HG03060 (cell line): ENCODE data around the gene CELSR2.

ENCODE experiments used
- ATAC-seq: cut with Tn5 transposase; IDR thresholded peaks from one replicate; pipeline ENCODE4 v1.9.1; 2021; ENCODE audit warnings: low read depth, moderate number of reproducible peaks; ENCODE audit not compliant: unreplicated experiment

The CELSR2 gene

DNA sequence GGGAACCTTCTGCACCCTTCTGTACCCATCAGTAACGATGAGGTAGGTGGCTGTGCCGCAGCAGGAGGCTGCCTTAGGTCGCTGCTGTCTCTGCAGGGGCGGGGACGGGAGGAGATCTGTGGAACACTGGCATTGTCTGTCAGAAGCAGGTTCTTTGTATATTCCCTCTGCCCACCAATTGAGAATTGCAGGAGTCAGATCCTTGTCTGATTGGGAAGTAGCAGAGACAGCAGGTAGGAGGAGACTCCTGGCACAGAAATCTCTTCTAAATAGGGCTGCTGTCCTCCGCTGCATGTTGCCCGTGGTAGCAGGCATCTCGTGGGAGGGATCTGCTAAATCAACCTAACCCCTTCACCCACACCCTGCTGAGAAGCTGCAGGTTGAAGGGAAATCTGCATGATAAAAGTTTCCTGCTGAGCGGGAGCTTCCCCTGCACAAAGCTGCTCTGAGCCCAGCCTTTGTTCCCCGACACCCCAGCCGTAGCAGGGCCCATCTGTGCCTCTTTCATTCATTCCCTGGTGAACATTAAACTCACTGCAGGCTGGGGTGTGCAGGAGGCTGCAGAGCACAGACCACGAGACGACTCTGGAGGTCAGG is 19.7 kb upstream of the CELSR2 start:
- ATAC-seq: no peak

DNA sequence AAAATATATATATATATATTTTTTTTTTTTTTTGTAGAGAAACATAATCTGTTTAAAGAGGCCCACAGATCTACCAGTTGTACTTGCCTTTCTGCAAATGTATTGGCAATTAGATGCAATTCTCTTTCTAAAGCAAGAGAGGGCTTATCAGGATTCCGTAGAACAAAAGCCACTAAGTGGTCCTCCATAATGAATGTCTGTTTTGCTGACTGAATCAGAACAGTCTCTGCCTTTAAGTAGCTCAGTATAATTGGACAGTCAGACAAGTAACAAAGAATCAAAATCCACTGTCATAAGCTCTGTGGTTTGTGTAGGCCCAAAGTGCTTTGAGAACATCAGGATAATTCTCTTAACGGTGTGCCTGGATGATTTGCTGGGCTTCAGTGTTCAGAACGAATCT is 18.3 kb upstream of the CELSR2 start:
- no peak for ATAC-seq

DNA sequence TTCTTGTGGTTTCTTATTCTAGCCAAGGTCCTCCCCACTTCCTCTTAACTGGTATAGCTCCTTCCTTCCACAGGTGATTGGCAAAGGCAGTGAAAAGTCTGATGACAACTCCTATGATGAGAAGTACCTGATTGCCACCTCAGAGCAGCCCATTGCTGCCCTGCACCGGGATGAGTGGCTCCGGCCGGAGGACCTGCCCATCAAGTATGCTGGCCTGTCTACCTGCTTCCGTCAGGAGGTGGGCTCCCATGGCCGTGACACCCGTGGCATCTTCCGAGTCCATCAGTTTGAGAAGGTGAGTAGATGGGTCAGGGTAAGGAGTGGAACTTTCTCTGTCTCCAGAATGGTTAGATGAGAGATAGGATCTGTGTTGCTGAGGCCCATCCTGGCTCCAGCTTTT is 14.2 kb upstream of the CELSR2 start:
- no peak for ATAC-seq

DNA sequence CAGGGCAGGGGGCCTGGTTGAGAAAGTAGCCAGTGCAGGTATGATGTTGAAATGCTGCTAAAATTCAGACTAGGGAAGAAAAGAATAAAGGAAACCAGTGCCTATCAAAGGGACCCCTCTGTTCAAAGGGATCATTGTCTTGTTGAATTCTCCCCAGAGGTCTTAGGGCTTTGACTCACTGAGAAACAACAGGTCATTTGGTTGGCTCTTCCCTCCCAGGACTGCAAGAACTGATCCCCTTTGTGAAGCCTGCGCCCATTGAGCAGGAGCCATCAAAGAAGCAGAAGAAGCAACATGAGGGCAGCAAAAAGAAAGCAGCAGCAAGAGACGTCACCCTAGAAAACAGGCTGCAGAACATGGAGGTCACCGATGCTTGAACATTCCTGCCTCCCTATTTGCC is 11.8 kb upstream of the CELSR2 start:
- ATAC-seq: no peak

DNA sequence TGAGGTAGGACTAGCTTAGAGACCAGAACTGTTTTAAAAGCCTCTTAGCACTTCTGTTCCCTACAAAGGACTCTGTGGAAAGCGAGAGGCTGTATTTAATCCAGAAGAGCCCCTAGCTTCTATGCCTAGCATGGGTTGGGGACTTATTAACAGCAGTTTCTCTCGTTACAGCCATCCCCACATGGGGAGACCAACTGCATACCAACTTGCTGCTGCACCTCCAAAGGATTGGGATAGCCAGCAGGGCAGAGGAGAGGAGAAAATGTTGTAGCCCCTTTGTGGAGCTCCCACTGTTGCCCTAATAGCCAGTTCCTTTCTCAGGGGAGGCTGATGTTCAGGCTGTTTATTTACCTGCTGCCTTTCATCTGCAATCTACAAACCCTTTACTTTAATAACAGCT is 11.0 kb upstream of the CELSR2 start:
- no peak for ATAC-seq

DNA sequence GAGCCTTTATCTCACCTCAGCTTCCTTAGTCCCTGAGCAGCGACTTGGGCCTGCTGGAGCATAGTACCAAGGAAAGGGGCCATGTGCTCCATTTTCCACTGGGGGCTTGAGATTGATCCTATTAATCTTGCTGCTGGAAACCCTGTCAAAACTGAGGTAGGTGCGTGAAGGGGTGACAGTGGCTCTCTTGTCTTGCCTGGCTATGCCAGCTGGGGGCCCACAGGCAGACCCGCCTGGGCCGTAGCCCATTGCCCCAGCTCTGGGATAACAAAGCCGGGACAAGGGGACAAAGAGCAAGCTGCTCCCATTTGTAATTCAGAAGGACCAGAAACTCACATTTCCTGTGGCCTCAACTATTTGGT is 10.3 kb upstream of the CELSR2 start:
- ATAC-seq: no peak

DNA sequence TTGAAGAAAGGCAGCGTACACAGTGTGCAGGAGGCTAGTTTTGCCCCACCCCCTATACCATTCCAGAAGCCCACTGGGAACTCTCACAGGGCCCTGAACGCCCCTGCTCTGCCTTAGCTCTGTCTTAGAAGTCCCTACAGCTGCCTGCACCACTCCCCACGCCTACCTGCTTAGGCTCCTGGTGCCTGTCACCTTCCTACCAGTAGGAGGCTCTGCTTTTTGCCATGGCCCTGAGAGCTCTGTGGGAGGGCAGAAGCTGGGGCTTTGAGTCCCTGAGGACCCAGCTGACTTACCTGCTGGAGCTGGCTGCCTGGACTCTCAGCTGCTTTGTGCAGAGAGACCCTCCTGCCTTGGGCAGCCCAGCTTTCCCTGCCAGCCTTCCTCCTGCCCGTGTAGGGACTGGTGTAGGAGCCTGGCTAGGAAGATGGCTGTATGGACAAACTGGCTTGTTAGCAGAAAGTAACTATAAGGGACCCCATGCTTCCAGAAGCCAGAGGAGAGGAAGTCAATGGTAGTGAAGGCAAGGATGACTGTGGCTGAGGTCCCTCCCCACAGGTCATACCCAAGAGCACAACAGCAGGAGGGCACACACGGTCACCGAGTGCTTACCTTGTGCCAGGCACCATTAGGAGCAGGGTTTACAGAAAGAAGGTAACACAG is 9.8 kb upstream of the CELSR2 start:
- ATAC-seq: no peak

DNA sequence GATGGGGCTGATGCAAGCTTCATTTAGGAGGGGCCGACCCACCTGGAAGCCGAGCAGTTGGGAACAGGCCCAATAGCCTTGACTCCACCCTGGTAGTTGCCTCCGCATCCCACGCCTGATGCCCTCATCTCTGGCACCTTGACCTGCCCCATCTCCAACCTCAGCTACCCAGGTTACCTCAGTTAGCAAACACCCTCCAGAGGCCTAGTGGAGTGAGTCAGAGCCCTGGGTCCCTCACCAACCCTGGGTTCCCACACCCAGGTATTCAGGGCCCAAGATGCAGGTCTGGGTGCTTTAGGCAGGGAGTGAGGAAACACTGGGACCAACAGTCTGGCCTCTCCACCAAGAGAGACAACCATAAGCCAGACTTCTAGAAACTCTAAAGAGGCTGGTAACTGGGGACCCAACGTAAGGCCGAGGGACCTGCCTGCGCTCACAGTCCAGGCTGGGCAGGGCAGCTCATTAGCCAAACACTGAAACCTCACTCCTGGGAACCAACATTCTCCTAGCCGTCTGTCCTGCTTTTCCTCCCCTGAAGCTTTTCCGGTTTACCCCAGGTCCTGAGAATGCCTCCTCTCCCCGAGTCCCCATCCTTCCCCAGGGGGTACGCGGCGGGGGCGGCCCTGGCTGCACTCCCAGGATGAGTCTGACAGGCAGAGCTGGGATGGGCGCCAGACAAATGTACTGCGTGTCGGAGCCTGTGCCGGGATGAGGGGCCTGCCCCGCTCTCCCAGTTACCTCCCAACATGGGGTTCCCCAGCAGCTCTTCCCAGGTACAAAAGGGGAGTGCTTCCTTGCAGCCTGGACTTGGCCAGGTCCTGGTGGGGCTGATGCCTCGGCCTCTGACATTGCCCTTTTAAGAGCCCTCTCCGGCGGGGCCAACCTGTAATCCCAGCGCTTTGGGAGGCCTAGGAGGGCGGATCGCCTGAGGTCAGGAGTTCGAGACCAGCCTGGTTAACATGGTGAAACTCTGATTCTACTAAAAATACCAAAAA is 8.9 kb upstream of the CELSR2 start:
- ATAC-seq: no peak

DNA sequence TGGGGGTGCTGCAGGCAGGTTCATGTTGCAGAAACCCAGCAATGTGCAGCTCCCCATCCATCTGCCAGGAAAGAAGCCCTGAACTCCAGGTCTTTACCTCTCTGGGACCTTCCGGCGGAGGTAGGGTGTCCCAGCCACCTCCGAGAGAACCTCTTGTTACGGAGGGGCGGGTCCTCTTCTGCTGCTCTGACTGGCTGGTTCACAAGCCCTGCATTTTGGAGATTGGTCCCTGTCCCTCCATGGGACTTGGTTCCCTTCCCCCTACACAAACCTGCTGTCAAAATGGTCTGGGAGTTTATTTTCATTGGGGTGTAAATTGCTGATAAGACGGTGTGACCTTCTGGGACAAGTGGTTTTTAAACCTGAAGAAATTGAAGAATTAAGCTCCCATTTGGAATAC is 8.0 kb upstream of the CELSR2 start:
- ATAC-seq: no peak

DNA sequence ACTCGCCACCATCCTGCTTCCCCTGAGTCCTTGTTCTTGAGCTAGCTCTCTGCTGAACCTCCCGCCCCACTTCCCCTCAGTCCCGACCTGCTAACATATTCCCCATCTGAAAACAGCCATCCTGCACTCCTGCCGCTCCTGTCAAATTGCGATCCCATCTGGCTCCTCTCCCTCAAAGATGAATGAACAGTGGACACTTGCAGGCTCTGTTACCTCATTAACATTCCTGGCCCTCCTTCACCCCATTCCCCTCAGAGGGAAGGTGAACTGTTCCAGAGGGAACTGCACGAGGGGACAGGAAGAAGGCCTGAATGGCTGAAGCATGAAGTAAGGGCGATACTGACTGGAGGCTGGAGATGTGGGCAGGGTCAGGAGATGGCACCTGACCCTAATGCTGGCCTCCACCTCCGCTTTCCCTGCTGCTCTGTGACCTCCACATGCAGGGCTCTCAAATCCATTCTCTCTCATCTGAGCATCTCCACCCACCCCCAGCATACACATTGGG is 7.4 kb upstream of the CELSR2 start:
- no peak for ATAC-seq

DNA sequence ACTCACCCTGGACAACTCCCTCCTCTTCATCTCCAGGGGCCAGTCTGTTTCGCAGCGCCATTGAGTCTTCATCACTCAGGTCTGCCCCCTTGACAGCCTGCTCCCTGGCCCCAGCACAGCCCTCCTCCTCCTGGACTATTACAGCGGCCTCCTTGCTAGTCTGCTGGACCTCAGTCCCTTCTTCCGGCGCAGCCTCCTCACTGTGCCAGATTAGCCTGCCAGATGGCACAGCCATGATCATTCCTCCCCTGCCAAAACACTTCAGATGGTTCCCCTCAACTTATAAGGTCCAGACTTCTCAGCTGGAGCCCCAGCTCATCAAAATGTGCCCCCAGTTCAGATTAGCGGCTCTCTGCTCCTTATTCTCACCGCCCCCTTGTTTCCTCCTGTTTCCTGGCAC is 7.0 kb upstream of the CELSR2 start:
- no peak for ATAC-seq

DNA sequence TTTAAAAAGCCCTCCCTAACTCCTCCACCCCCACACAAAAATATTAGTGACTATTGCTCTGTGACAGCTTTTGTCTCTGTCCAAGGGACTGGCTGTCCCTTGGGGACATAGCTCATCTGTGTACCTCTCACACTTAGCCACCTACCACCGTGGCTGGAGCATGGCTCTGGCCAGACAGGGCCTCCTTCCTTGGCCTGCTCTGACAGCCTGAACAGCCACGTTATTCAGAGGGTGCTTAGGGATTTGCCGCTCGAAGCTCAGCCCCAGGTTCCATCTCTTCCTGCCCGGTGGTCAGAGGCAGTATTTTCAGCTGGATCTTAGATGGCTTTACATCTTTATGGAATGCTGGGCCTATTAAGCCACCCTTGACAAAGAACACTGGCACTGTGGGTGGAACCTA is 6.1 kb upstream of the CELSR2 start:
- no peak for ATAC-seq

DNA sequence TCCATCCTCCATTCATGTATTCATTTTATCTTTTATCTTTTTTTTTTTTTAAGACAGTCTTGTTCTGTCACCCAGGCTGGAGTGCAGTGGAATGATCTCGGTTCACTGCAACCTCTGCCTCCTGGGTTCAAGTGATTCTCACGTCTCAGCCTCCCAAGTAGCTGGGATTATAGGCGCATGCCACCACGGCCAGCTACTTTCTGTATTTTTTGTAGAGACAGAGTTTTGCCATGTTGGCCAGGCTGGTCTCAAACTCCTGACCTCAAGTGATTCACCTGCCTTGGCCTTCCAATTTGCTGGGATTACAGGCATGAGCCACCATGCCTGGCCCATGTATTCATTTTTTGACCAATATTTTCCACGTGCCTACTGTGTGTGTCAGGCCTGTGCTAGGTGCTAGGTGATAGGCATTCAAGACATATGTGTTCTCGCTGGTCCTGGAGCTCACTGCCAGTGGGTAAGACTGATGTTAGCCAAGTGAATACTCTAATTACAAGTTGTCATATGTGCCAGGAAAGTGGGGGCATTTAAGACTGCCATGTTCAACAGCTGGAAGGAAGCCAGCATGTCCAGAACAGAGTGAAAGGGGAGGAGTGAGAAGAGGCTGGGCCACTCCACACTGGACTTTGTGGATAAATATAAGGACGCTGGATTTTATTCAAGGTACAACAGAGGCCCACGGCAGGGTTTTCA is 5.3 kb upstream of the CELSR2 start:
- ATAC-seq: no peak

DNA sequence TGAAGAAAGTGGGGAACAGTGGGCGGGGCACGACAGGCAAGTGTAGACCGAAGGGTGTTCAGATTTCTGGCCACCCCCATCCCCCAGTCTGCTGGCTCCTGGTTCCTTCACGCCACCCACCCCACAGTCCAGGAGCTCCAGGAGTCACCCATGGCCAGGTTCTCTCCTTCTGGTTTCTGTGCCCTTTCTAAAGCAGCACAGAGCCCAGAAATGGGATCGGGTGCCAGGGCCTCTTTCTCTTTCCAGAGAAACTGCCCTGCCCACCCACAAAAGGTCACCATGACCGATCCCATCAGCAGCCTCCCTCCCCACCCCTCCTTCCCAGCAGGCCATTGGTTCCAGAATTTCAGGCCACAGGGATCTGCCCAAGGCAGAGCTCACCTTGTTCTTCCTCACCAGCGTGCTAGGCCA is 3.2 kb upstream of the CELSR2 start:
- ATAC-seq: no peak

DNA sequence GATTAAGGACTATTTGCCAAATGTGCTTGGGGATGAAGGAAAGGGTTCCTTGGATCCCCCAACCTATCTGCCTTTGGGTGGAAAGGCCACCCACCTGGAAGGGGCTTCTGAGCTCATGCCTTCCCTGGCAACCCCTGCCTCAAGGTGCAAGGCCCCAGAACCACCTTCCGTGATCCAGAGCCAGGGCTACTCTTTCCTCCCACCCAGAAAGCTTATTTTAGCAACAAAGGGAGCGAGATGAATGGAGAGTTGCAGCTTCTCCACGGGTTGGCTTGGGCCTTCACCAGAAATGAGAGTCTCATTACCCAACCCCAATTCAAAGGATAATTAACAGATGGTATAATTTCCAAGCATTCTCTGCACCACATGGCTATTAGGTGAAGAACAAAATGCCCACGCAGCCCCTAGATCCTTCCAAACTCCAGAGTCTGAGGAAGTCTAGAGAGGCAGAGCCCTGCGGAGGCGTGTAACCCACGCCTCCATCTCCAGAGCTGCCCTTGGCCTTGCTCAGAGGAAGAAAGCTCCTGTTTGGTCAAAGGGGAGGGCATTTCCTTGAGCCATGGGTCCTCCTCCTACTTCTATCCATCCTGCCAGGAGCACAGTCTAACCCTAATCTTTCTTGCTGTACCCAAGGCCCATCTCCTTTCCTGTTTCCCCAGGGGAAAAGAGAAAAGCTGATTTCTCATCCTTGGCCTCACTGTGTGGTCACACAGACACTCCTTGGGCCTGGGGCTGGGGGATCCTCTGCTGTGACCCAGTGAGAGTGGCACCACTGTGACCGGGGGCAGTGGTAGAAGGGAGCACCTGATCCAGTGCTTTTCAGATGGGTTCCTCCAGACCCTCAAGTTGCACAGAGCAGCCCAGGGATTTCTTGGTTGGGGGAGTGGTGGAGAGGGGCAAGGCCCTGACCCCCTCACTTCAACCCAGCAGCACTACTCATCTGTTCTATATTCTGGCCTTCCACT is 1.7 kb upstream of the CELSR2 start:
- no peak for ATAC-seq

DNA sequence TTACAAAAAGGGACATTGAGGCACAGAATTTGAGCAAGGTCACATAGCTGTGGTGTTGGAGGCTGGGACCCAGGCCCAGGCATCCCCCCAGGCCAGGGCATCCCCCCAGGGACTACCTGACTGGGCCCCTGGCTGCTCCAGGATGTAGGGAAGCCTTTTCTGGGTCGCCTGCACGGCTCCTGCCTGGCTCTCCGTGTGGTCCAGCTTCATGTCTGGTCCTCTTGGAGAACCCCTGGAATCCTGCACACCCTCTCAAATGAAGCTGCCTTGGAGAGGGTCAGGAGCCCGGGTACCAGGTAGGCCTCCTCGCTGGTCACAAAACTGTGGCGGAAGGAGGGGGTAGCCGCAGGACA is 919 bp upstream of the CELSR2 start:
- ATAC-seq: no peak

DNA sequence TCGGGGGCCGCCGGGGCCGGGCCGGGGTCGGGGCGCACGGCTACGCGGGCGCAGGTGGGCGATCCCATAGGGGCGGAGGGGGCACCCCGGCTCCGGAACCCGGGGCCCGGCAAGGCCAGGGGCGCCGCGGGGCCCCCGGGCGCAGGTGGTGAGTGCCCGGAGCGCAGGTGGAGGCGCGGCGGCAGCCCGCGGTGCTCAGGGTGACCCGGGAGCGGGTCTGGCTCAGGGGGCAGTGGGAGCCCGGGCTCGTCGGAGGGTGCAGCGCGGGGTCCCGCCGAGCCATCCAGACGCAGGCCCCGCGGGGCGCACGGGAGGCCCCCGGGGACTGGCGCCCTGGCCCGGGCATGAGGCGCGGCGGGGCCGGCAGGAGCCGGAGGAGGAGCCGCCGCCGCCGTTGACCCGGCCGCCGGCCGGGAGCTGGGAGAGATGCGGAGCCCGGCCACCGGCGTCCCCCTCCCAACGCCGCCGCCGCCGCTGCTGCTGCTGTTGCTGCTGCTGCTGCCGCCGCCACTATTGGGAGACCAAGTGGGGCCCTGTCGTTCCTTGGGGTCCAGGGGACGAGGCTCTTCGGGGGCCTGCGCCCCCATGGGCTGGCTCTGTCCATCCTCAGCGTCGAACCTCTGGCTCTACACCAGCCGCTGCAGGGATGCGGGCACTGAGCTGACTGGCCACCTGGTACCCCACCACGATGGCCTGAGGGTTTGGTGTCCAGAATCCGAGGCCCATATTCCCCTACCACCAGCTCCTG is 489 bp downstream of the CELSR2 start:
- no peak for ATAC-seq

DNA sequence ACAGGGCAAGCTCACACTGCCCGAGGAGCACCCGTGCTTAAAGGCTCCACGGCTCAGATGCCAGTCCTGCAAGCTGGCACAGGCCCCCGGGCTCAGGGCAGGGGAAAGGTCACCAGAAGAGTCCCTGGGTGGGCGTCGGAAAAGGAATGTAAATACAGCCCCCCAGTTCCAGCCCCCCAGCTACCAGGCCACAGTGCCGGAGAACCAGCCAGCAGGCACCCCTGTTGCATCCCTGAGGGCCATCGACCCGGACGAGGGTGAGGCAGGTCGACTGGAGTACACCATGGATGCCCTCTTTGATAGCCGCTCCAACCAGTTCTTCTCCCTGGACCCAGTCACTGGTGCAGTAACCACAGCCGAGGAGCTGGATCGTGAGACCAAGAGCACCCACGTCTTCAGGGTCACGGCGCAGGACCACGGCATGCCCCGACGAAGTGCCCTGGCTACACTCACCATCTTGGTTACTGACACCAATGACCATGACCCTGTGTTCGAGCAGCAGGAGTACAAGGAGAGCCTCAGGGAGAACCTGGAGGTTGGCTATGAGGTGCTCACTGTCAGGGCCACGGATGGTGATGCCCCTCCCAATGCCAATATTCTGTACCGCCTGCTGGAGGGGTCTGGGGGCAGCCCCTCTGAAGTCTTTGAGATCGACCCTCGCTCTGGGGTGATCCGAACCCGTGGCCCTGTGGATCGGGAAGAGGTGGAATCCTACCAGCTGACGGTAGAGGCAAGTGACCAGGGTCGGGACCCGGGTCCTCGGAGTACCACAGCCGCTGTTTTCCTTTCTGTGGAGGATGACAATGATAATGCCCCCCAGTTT is 1.3 kb downstream of the CELSR2 start:
- no peak for ATAC-seq
